Liver (tissue), 9 donors: ENCODE results near the gene VWF. TPM values are rescaled to one million over a fixed set of nuclear protein-coding genes. Genes with fewer than 3 reads are reported as not detected.

Source experiments
- DNase-seq: peaks from one replicate; pipeline ENCODE4 v3.0.0-alpha.2; 2017; ENCODE audit warnings: low spot score
- H3K27ac ChIP-seq, 2 donors: one replicate each; pipeline ENCODE4 v1.7.0; 2013; ENCODE audit warnings: inconsistent platforms in 2 of 2, low read length in 2 of 2, control low read depth in 1 of 2, low read depth in 1 of 2, mild to moderate bottlenecking in 1 of 2
- H3K27me3 ChIP-seq, 4 donors: one replicate each; pipeline versions ENCODE4 v1.6.1 to v1.7.0; 2013; ENCODE audit warnings: low read length in 3 of 4, inconsistent platforms in 1 of 4, mild to moderate bottlenecking in 1 of 4, moderate library complexity in 1 of 4; ENCODE audit not compliant: control insufficient read depth in 4 of 4, insufficient read depth in 4 of 4
- H3K36me3 ChIP-seq, 4 donors: one replicate each; pipeline versions ENCODE4 v1.6.1 to v1.7.0; 2013; ENCODE audit warnings: low read length in 3 of 4, mild to moderate bottlenecking in 3 of 4, low read depth in 1 of 4, moderate library complexity in 1 of 4; ENCODE audit not compliant: control insufficient read depth in 4 of 4, insufficient read depth in 3 of 4
- H3K4me1 ChIP-seq, 4 donors: one replicate each; pipeline versions ENCODE4 v1.6.1 to v1.7.0; 2013; ENCODE audit warnings: low read length in 3 of 4, mild to moderate bottlenecking in 3 of 4, moderate library complexity in 1 of 4; ENCODE audit not compliant: control insufficient read depth in 4 of 4, insufficient read depth in 4 of 4
- H3K4me3 ChIP-seq, 3 donors: one replicate each; pipeline versions ENCODE4 v1.6.1 to v1.7.0; 2013; ENCODE audit warnings: low read length in 3 of 3, control low read depth in 1 of 3, low read depth in 1 of 3, mild to moderate bottlenecking in 1 of 3
- H3K9ac ChIP-seq, 2 donors: one replicate each; pipeline ENCODE4 v1.7.0; 2013; ENCODE audit warnings: low read length in 2 of 2, mild to moderate bottlenecking in 2 of 2, moderate library complexity in 2 of 2, control low read depth in 1 of 2, low read depth in 1 of 2
- H3K9me3 ChIP-seq, 4 donors: one replicate each; pipeline versions ENCODE4 v1.6.1 to v1.7.0; 2013; ENCODE audit warnings: low read length in 3 of 4; ENCODE audit not compliant: control insufficient read depth in 4 of 4
- ATF3 ChIP-seq: IDR thresholded peaks from 2 replicates; pipeline ENCODE4 v1.6.1; 2016; ENCODE audit warnings: antibody characterized with exemption
- EGR1 ChIP-seq, 2 donors: IDR thresholded peaks; 2 replicates each; pipeline ENCODE4 v1.6.1; 2016 to 2018; ENCODE audit warnings: antibody characterized with exemption in 2 of 2, low read depth in 2 of 2
- FOXA1 ChIP-seq: IDR thresholded peaks from 2 replicates; pipeline ENCODE4 v1.6.1; 2016; ENCODE audit warnings: antibody characterized with exemption
- FOXA2 ChIP-seq: IDR thresholded peaks from 2 replicates; pipeline ENCODE4 v1.6.1; 2016; ENCODE audit warnings: antibody characterized with exemption
- GABPA ChIP-seq, 2 donors: IDR thresholded peaks in 1 of 2; conservative IDR thresholded peaks in 1 of 2; 2 replicates each; pipeline ENCODE4 v1.6.1; 2016; ENCODE audit warnings: antibody characterized with exemption in 2 of 2, mild to moderate bottlenecking in 1 of 2, moderate library complexity in 1 of 2
- HNF4A ChIP-seq, 2 donors: conservative IDR thresholded peaks; 2 replicates each; pipeline ENCODE4 v1.6.1; 2016; ENCODE audit warnings: antibody characterized with exemption in 2 of 2, mild to moderate bottlenecking in 2 of 2
- HNF4G ChIP-seq: IDR thresholded peaks from 2 replicates; pipeline ENCODE4 v1.6.1; 2016; ENCODE audit warnings: antibody characterized with exemption
- JUND ChIP-seq, 2 donors: IDR thresholded peaks; 2 replicates each; pipeline ENCODE4 v1.6.1; 2016; ENCODE audit warnings: antibody characterized with exemption in 2 of 2
- NR2F2 ChIP-seq: IDR thresholded peaks from 2 replicates; pipeline ENCODE4 v1.6.1; 2016; ENCODE audit warnings: antibody characterized with exemption
- RAD21 ChIP-seq, 2 donors: IDR thresholded peaks; 2 replicates each; pipeline ENCODE4 v1.6.1; 2016; ENCODE audit warnings: antibody characterized with exemption in 2 of 2, mild to moderate bottlenecking in 2 of 2
- RXRA ChIP-seq, 2 donors: IDR thresholded peaks; 2 replicates each; pipeline ENCODE4 v1.6.1; 2017 to 2018; ENCODE audit warnings: antibody characterized with exemption in 2 of 2, mild to moderate bottlenecking in 1 of 2
- SP1 ChIP-seq: IDR thresholded peaks from 2 replicates; pipeline ENCODE4 v1.6.1; 2018; ENCODE audit warnings: antibody characterized with exemption, mild to moderate bottlenecking
- TAF1 ChIP-seq: conservative IDR thresholded peaks from 2 replicates; pipeline ENCODE4 v1.6.1; 2016; ENCODE audit warnings: antibody characterized with exemption, mild to moderate bottlenecking
- YY1 ChIP-seq: IDR thresholded peaks from 2 replicates; pipeline ENCODE4 v1.6.1; 2016; ENCODE audit warnings: antibody characterized with exemption, mild to moderate bottlenecking
- ZBTB33 ChIP-seq: IDR thresholded peaks from 2 replicates; pipeline ENCODE4 v1.6.1; 2016; ENCODE audit warnings: antibody characterized with exemption
- WGBS: extraction: QIAGEN DNeasy Blood & Tissue Kit; methylation state at CpG from one replicate; pipeline ENCODE4 v1.1.7; 2013; 5-methylcytosine and 5-hydroxymethylcytosine counted together
- polyA plus RNA-seq, 2 donors: library from polyadenylated mRNA; stranded (reverse) in 1 of 2; unstranded in 1 of 2; fragments of 200-250 nt in 1 of 2; fragments of >200 nt in 1 of 2; fragmentation: Nextera tagmentation in 1 of 2; extraction: Ambion mirVana in 1 of 2; gene quantifications; one replicate each; pipeline versions ENCODE4 v1.2.1 to v1.2.3, GENCODE V29; 2013 to 2015
- total RNA-seq, 2 donors: library from RNA; depleted of rRNA; stranded (reverse); fragments of >200 nt; gene quantifications; one replicate each; pipeline ENCODE4 v1.2.3, GENCODE V29; 2014
- donor health status: healthy.
- donor health status: healthy.
- donor health status: healthy.
- donor health status: healthy.
- donor health status: healthy.

The VWF gene
- total and polyA plus RNA-seq, 4 donors = 2.1 to 10.8 (median 4.0) TPM

- no peak for DNase-seq
- no peak overlapping the region for H3K27ac ChIP-seq
- TF ChIP-seq ZBTB33 = no peak
- no peak for TF ChIP-seq YY1
- TF ChIP-seq SP1 = no peak
- TF ChIP-seq RAD21 (IDR thresholded peaks at IDR 0.05) = no peak
- TF ChIP-seq ATF3 = no peak
- TF ChIP-seq HNF4G = no peak
- no peak for TF ChIP-seq NR2F2
- no peak for TF ChIP-seq HNF4A (conservative IDR thresholded peaks at IDR 0.05)
- H3K27me3 ChIP-seq = no peaks in the 10 kb centered on the region
- WGBS = 58% methylated on average over 15 of the region's 15 CpGs
- no peak overlapping the region for H3K9ac ChIP-seq
- no peak overlapping the region for H3K4me3 ChIP-seq
- H3K36me3 ChIP-seq = no peaks in the 10 kb centered on the region
- no peaks in the 10 kb centered on the region for H3K4me1 ChIP-seq
- H3K9me3 ChIP-seq = no peaks in the 10 kb centered on the region
These were observed 223.8 kb downstream of the VWF start for GRCh38 chr12:5900533-5901205.

GRCh38 chr12:5900076-5900475, 224.4 kb downstream of the VWF start:
- WGBS = 56% methylated on average over 4 of the region's 4 CpGs
- TF ChIP-seq JUND (IDR thresholded peaks at IDR 0.05) (no peak), HNF4G (no peak), RXRA (IDR thresholded peaks at IDR 0.05) (no peak), ATF3 (no peak), EGR1 (IDR thresholded peaks at IDR 0.05; ENCODE audit: low read depth in 2 of 2) (no peak), NR2F2 (no peak), RAD21 (IDR thresholded peaks at IDR 0.05) (no peak)

GRCh38 chr12:5899675-5900074, 224.8 kb downstream of the VWF start:
- WGBS = 77% methylated on average over 3 of the region's 3 CpGs
- Histone ChIP-seq H3K9me3 (no peaks in the 10 kb centered on the region), H3K27ac (no peak overlapping the region), H3K27me3 (no peaks in the 10 kb centered on the region), H3K36me3 (no peaks in the 10 kb centered on the region), H3K4me1 (no peaks in the 10 kb centered on the region), H3K9ac (no peak overlapping the region), H3K4me3 (no peak overlapping the region)
- DNase-seq = no peak
- no peak for TF ChIP-seq RXRA (IDR thresholded peaks at IDR 0.05)
- no peak for TF ChIP-seq FOXA1
- TF ChIP-seq EGR1 (IDR thresholded peaks at IDR 0.05; ENCODE audit: low read depth in 2 of 2) = no peak
- no peak for TF ChIP-seq YY1
- TF ChIP-seq HNF4G = no peak
- no peak for TF ChIP-seq NR2F2
- no peak for TF ChIP-seq ATF3
- no peak for TF ChIP-seq FOXA2
- TF ChIP-seq TAF1 = no peak
- TF ChIP-seq RAD21 (IDR thresholded peaks at IDR 0.05) = no peak
- TF ChIP-seq SP1 = no peak
- TF ChIP-seq GABPA (IDR thresholded peaks at IDR 0.05 in 1 of 2, conservative IDR thresholded peaks at IDR 0.05 in 1 of 2) = no peak

More at GRCh38 chr12:5900076-5900475, 224.4 kb downstream of the VWF start:
- Histone ChIP-seq H3K36me3 (no peaks in the 10 kb centered on the region), H3K9me3 (no peaks in the 10 kb centered on the region), H3K27ac (no peak overlapping the region), H3K9ac (no peak overlapping the region), H3K27me3 (no peaks in the 10 kb centered on the region), H3K4me3 (no peak overlapping the region), H3K4me1 (no peaks in the 10 kb centered on the region)
- DNase-seq = no peak
